Gastroesophageal sphincter (tissue), 4 donors: ENCODE measurements around the gene MRPS9. TPM values are rescaled to one million over a fixed set of nuclear protein-coding genes. Genes with fewer than 3 reads are reported as not detected.

Source experiments
- ATAC-seq: fragments of 150-250 bp; one replicate; pipeline ENCODE4 v1.9.1; 2016; ENCODE audit warnings: mild to moderate bottlenecking, moderate library complexity
- H3K27ac ChIP-seq, 4 donors: fragments of 200-600 bp; sonication (generic) in 3 of 4; 1 replicate in 3 of 4; 2 replicates in 1 of 4; pipeline ENCODE4 v1.5.1; 2016 to 2019
- H3K27me3 ChIP-seq: fragments of 200-600 bp; sonication (generic); one replicate; pipeline ENCODE4 v1.5.1; 2019
- H3K36me3 ChIP-seq, 2 donors: fragments of 200-600 bp; sonication (generic); one replicate each; pipeline ENCODE4 v1.5.1; 2019; ENCODE audit warnings: control low read depth in 1 of 2
- H3K4me1 ChIP-seq, 3 donors: fragments of 200-600 bp; sonication (generic); 1 replicate in 2 of 3; 2 replicates in 1 of 3; pipeline ENCODE4 v1.5.1; 2016 to 2019; ENCODE audit warnings: control low read depth in 2 of 3
- H3K4me3 ChIP-seq, 2 donors: fragments of 200-600 bp; sonication (generic); one replicate each; pipeline ENCODE4 v1.5.1; 2019; ENCODE audit warnings: mild to moderate bottlenecking in 1 of 2, moderate library complexity in 1 of 2
- H3K9me3 ChIP-seq, 3 donors: fragments of 200-600 bp; sonication (generic); one replicate each; pipeline ENCODE4 v1.5.1; 2017 to 2019; ENCODE audit warnings: control low read depth in 2 of 3
- CTCF ChIP-seq, 4 experiments: fragments of 200-600 bp in 2 of 4; fragments of 450-650 bp in 2 of 4; sonication (generic) in 1 of 4; IDR thresholded peaks; one replicate each; pipeline ENCODE4 v1.5.1; 2017 to 2019; ENCODE audit warnings: antibody characterized with exemption in 4 of 4, mild to moderate bottlenecking in 2 of 4, moderate library complexity in 2 of 4
- EP300 ChIP-seq: sonication (generic); formaldehyde crosslinking; IDR thresholded peaks from one replicate; pipeline ENCODE4 v1.6.1; 2017; ENCODE audit warnings: antibody characterized with exemption, mild to moderate bottlenecking
- POLR2A ChIP-seq, 2 donors: fragments of 450-650 bp; IDR thresholded peaks; one replicate each; pipeline ENCODE4 v1.6.1; 2017; ENCODE audit warnings: antibody characterized with exemption in 2 of 2, mild to moderate bottlenecking in 2 of 2, moderate library complexity in 1 of 2
- POLR2AphosphoS5 ChIP-seq: sonication (generic); formaldehyde crosslinking; IDR thresholded peaks from one replicate; pipeline ENCODE4 v1.6.1; 2017; ENCODE audit warnings: antibody characterized with exemption
- WGBS, 2 donors: methylation state at CpG; one replicate each; pipeline ENCODE4 v1.1.5; 2018; ENCODE audit warnings: low coverage in 1 of 2; 5-methylcytosine and 5-hydroxymethylcytosine counted together
- total RNA-seq, 4 donors: library from RNA; depleted of rRNA; stranded (reverse); fragments of >200 nt; gene quantifications; one replicate each; pipeline ENCODE4 v1.1.0, GENCODE V29; 2016

Gene MRPS9
- total RNA-seq, 4 donors from 2014 or later, result 21.1 to 26.8 (median 23.2) TPM

GRCh38 chr2:105100046-105100840 is 62.4 kb downstream of the MRPS9 start:
- no peaks in the 10 kb centered on the region for H3K9me3 ChIP-seq
- TF ChIP-seq EP300, result no peak
- no peak for TF ChIP-seq CTCF (IDR thresholded peaks at IDR 0.05)
- TF ChIP-seq POLR2AphosphoS5, result no peak
- no peak for TF ChIP-seq POLR2A (IDR thresholded peaks at IDR 0.05)
- no peak overlapping the region for H3K4me3 ChIP-seq
- 70 to 94% methylated on average over 7 to 9 of the region's 9 CpGs for WGBS, 2 donors
- peaks cover 0 to 72% of the 10 kb centered on the region in 2 donors for H3K36me3 ChIP-seq
- no peak for ATAC-seq
- no peak overlapping the region for H3K27ac ChIP-seq
- no peaks in the 10 kb centered on the region for H3K27me3 ChIP-seq
- no peaks in the 10 kb centered on the region for H3K4me1 ChIP-seq

GRCh38 chr2:105102001-105102400 is 64.1 kb downstream of the MRPS9 start:
- Histone ChIP-seq H3K4me3 (no peak overlapping the region), H3K36me3 (peaks cover 0 to 55% of the 10 kb centered on the region in 2 donors), H3K27me3 (no peaks in the 10 kb centered on the region), H3K9me3 (no peaks in the 10 kb centered on the region), H3K27ac (no peak overlapping the region), H3K4me1 (no peaks in the 10 kb centered on the region)
- TF ChIP-seq POLR2A (IDR thresholded peaks at IDR 0.05), result no peak
- no peak for TF ChIP-seq CTCF (IDR thresholded peaks at IDR 0.05)
- no peak for TF ChIP-seq POLR2AphosphoS5
- no peak for TF ChIP-seq EP300
- no peak for ATAC-seq
- 91 to 100% methylated on average over 2 to 3 of the region's 12 CpGs for WGBS, 2 donors

GRCh38 chr2:105102963-105103421 is 65.1 kb downstream of the MRPS9 start:
- H3K36me3 ChIP-seq, result peaks cover 0 to 47% of the 10 kb centered on the region in 2 donors
- ATAC-seq, result no peak
- no peak overlapping the region for H3K4me3 ChIP-seq
- TF ChIP-seq EP300 (no peak), POLR2AphosphoS5 (no peak), POLR2A (IDR thresholded peaks at IDR 0.05) (no peak), CTCF (IDR thresholded peaks at IDR 0.05) (no peak)
- H3K27me3 ChIP-seq, result no peaks in the 10 kb centered on the region
- H3K27ac ChIP-seq, result no peak overlapping the region
- H3K4me1 ChIP-seq, result no peaks in the 10 kb centered on the region
- H3K9me3 ChIP-seq, result no peaks in the 10 kb centered on the region
- 41 to 71% methylated on average over 1 to 13 of the region's 13 CpGs for WGBS, 2 donors

- no peak for TF ChIP-seq POLR2AphosphoS5
- TF ChIP-seq EP300, result no peak
- TF ChIP-seq CTCF (IDR thresholded peaks at IDR 0.05), result no peak
- no peak for TF ChIP-seq POLR2A (IDR thresholded peaks at IDR 0.05)
- no peaks in the 10 kb centered on the region for H3K27me3 ChIP-seq
- no peaks in the 10 kb centered on the region for H3K9me3 ChIP-seq
- no peaks in the 10 kb centered on the region for H3K4me1 ChIP-seq
- no peak overlapping the region for H3K27ac ChIP-seq
- peaks cover 0 to 47% of the 10 kb centered on the region in 2 donors for H3K36me3 ChIP-seq
- WGBS, 2 donors, result 87% methylated on average over 3 to 4 of the region's 6 CpGs
- ATAC-seq, result no peak
- no peak overlapping the region for H3K4me3 ChIP-seq
These were observed 65.6 kb downstream of the MRPS9 start for GRCh38 chr2:105103481-105103880.

GRCh38 chr2:105104208-105104731 is 66.4 kb downstream of the MRPS9 start:
- no peaks in the 10 kb centered on the region for H3K4me1 ChIP-seq
- no peak overlapping the region for H3K27ac ChIP-seq
- H3K4me3 ChIP-seq, result no peak overlapping the region
- ATAC-seq, result no peak
- WGBS, 2 donors, result 87 to 93% methylated on average over 8 of the region's 8 CpGs
- TF ChIP-seq POLR2AphosphoS5 (no peak), EP300 (no peak), POLR2A (IDR thresholded peaks at IDR 0.05) (no peak), CTCF (IDR thresholded peaks at IDR 0.05) (no peak)
- no peaks in the 10 kb centered on the region for H3K27me3 ChIP-seq
- no peaks in the 10 kb centered on the region for H3K9me3 ChIP-seq
- H3K36me3 ChIP-seq, result peaks cover 0 to 41% of the 10 kb centered on the region in 2 donors
